ENCODE results near the gene DNAL1.

- TF ChIP-seq CTCF (IDR thresholded peaks at IDR 0.05 in 2 of 3, conservative IDR thresholded peaks at IDR 0.05 in 1 of 3; ENCODE audit: borderline replicate concordance in 1 of 3, insufficient read depth in 1 of 3, low read depth in 2 of 3, low read length in 2 of 3) = no peak
- no peak for TF ChIP-seq POLR2A (IDR thresholded peaks at IDR 0.05; ENCODE audit: borderline replicate concordance, extremely low read depth, insufficient read depth, insufficient read length)
- no peak for TF ChIP-seq REST (IDR thresholded peaks at IDR 0.05; ENCODE audit: low read depth)
- TF ChIP-seq POLR2AphosphoS5 (IDR thresholded peaks at IDR 0.05; ENCODE audit: low read depth, low read length) = no peak
- no peak for TF ChIP-seq ZBTB33 (IDR thresholded peaks at IDR 0.05; ENCODE audit: extremely low read depth, insufficient replicate concordance, low read length)
Observed at GRCh38 chr14:73717711-73718417, 73.1 kb downstream of the DNAL1 start.
